HepG2 (cell line): ENCODE results near the gene BIRC6. TPM values are rescaled to one million over a fixed set of nuclear protein-coding genes. Genes with fewer than 3 reads are reported as not detected.
A peak's percentile ranks its signal among the peaks of the same experiment; 100 is the strongest.

Source experiments
- GTF2F1 ChIP-seq: fragments of 150-350 bp; IDR thresholded peaks from 2 replicates; pipeline ENCODE4 v1.6.1; 2014; ENCODE audit warnings: low read length
- LRRFIP1 ChIP-seq: sonication (generic); formaldehyde crosslinking; conservative IDR thresholded peaks from 2 replicates; pipeline ENCODE4 v1.4.0; 2020; ENCODE audit warnings: missing genetic modification reagents
- MTA3 ChIP-seq: sonication (generic); formaldehyde crosslinking; IDR thresholded peaks from 2 replicates; pipeline ENCODE4 v1.4.0; 2020; ENCODE audit warnings: missing genetic modification reagents
- NCOA2 ChIP-seq: sonication (generic); formaldehyde crosslinking; IDR thresholded peaks from 2 replicates; pipeline ENCODE4 v1.8.0; 2022; ENCODE audit warnings: inconsistent platforms
- NFATC3 ChIP-seq: sonication (generic); formaldehyde crosslinking; IDR thresholded peaks from 2 replicates; pipeline ENCODE4 v1.5.1; 2020; ENCODE audit warnings: mild to moderate bottlenecking, missing genetic modification reagents
- PATZ1 ChIP-seq: sonication (generic); formaldehyde crosslinking; IDR thresholded peaks from 2 replicates; pipeline ENCODE4 v1.4.0; 2020; ENCODE audit warnings: missing genetic modification reagents
- RBAK ChIP-seq: sonication (generic); formaldehyde crosslinking; IDR thresholded peaks from 2 replicates; pipeline ENCODE4 v1.5.1; 2020; ENCODE audit warnings: mild to moderate bottlenecking, missing genetic modification reagents
- SNAI1 ChIP-seq: sonication (generic); formaldehyde crosslinking; IDR thresholded peaks from 2 replicates; pipeline ENCODE4 v1.5.0; 2020; ENCODE audit warnings: mild to moderate bottlenecking, missing genetic modification reagents, borderline replicate concordance
- ZBTB21 ChIP-seq: sonication (generic); formaldehyde crosslinking; IDR thresholded peaks from 2 replicates; pipeline ENCODE4 v1.4.0; 2020; ENCODE audit warnings: missing genetic modification reagents
- ZNF234 ChIP-seq: sonication (generic); formaldehyde crosslinking; conservative IDR thresholded peaks from 2 replicates; pipeline ENCODE4 v1.5.1; 2020; ENCODE audit warnings: mild to moderate bottlenecking, missing genetic modification reagents
- ZNF3 ChIP-seq: IDR thresholded peaks from 2 replicates; pipeline ENCODE4 v1.7.0; 2017; ENCODE audit warnings: inconsistent platforms
- ZNF383 ChIP-seq: sonication (generic); formaldehyde crosslinking; IDR thresholded peaks from 2 replicates; pipeline ENCODE4 v1.4.0; 2020; ENCODE audit warnings: missing genetic modification reagents, mild to moderate bottlenecking, borderline replicate concordance
- polyA plus RNA-seq, 8 experiments: library from polyadenylated mRNA; depleted of rRNA in 3 of 8; stranded (reverse) in 7 of 8; unstranded in 1 of 8; fragments of >200 nt; fragmentation: Illumina TruSeq in 4 of 8; extraction: Trizol in 4 of 8; gene quantifications; 2 replicates each; pipeline versions ENCODE4 v1.2.1 to v1.2.3, GENCODE V29; 2011 to 2016; ENCODE audit warnings: low read depth in 4 of 8, missing spikeins in 1 of 8, mixed read lengths in 1 of 8; ENCODE audit not compliant: insufficient read depth in 1 of 8
- total RNA-seq, 5 experiments: library from RNA; depleted of rRNA; stranded (reverse); fragments of >200 nt; fragmentation: Illumina TruSeq; extraction: Trizol; gene quantifications; 2 replicates each; pipeline ENCODE4 v1.2.3, GENCODE V29; 2016; ENCODE audit warnings: low read depth in 1 of 5
- TF ChIP-seq, protein P1 (sequence below): sonication (generic); formaldehyde crosslinking; IDR thresholded peaks from 2 replicates; pipeline ENCODE4 v1.4.0; 2020; ENCODE audit warnings: mild to moderate bottlenecking, missing genetic modification reagents
- TF ChIP-seq, protein P2 (sequence below): sonication (generic); formaldehyde crosslinking; IDR thresholded peaks from 2 replicates; pipeline ENCODE4 v1.5.1; 2020; ENCODE audit warnings: mild to moderate bottlenecking, missing genetic modification reagents, borderline replicate concordance

BIRC6 gene
- total and polyA plus RNA-seq, 2 of the 13 experiments (the other 11 are each of a cell fraction or from before 2014, with no cell fraction given) = 65.6 to 120 TPM

DNA sequence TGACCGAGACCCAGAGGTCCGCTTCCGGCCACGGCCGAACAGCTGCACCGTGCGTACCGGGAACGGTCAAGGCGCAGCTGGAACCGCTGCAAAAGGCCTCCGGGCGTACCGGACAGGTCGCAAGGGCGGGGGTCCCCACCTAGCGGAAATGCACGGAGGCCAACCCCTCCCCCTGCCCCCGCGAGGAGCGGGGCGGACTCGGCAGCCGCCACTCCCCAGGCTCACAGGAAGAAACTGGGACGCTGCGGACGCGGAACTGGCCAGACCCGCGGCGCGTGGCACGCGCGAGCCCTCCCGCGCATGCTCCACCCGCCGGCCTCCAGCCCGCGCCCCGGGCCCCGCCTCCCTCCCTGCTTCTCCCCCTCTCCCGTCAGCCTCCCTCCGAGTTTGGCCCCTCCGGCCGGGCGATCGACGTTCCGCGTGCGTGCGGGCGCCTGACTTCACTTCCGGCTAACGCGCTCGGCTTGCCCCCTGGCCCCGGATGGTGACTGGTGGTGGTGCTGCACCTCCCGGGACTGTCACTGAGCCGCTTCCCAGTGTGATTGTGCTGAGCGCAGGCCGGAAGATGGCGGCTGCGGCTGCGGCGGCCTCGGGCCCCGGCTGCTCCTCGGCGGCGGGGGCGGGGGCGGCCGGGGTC is at the start of gene BIRC6 (continued):
- TF ChIP-seq, protein P1, sequence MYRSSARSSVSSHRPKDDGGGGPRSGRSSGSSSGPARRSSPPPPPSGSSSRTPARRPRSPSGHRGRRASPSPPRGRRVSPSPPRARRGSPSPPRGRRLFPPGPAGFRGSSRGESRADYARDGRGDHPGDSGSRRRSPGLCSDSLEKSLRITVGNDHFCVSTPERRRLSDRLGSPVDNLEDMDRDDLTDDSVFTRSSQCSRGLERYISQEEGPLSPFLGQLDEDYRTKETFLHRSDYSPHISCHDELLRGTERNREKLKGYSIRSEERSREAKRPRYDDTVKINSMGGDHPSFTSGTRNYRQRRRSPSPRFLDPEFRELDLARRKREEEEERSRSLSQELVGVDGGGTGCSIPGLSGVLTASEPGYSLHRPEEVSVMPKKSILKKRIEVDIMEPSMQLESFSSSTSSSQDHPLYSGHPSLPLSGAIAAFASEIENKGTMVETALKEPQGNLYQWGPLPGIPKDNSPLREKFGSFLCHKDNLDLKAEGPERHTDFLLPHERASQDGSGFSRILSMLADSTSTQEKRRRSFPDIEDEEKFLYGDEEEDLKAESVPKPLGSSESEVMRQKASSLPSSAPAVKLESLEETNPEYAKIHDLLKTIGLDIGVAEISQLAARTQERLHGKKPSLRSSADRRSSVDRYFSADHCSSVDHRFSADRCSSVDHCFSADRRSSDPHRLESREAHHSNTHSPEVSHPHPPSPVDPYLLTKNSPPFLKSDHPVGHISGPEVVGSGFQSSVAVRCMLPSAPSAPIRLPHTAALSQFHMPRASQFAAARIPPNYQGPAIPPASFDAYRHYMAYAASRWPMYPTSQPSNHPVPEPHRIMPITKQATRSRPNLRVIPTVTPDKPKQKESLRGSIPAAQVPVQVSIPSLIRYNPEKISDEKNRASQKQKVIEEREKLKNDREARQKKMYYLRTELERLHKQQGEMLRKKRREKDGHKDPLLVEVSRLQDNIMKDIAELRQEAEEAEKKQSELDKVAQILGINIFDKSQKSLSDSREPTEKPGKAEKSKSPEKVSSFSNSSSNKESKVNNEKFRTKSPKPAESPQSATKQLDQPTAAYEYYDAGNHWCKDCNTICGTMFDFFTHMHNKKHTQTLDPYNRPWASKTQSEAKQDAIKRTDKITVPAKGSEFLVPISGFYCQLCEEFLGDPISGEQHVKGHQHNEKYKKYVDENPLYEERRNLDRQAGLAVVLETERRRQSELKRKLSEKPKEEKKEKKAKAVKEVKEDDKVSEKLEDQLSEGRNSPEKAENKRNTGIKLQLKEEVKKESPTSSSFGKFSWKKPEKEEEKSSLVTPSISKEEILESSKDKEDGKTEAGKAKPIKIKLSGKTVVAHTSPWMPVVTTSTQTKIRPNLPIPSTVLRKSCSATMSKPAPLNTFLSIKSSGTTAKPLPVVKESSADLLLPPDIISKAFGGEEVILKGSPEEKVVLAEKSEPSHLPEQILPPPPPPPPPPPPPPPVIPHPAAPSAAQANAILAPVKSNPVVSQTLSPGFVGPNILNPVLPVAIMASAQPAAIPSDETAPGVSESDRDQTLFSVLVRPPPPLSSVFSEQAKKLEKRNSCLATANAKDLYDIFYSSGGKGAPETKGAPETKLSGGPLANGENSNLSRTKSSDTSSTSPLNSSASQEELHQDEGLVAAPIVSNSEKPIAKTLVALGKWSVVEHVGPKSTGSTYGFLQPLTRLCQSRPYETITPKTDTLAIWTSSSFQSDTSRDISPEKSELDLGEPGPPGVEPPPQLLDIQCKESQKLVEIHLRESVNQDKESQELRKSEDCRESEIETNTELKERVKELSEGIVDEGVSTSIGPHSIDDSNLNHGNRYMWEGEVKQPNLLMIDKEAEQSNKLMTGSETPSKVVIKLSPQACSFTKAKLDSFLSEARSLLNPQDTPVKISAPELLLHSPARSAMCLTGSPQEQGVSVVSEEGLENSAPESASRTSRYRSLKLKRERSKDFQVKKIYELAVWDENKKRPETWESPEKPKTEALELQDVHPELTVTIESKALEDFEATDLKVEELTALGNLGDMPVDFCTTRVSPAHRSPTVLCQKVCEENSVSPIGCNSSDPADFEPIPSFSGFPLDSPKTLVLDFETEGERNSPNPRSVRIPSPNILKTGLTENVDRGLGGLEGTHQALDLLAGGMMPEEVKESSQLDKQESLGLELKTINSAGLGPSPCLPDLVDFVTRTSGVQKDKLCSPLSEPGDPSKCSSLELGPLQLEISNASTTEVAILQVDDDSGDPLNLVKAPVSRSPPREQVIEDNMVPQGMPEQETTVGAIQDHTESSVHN = 0 out of 2 replicates have a peak, but pooled peaks have one; percentile 55
- TF ChIP-seq ZNF234 (CRISPR knock-in tag) = peak; percentile 97
- peak; percentile 72; the same call in 1 of the 2 replicates for TF ChIP-seq ZNF3 (CRISPR knock-in tag)
- TF ChIP-seq SNAI1 (CRISPR knock-in tag) = peak; percentile 98
- TF ChIP-seq GTF2F1 = no peak
- TF ChIP-seq, protein P2, sequence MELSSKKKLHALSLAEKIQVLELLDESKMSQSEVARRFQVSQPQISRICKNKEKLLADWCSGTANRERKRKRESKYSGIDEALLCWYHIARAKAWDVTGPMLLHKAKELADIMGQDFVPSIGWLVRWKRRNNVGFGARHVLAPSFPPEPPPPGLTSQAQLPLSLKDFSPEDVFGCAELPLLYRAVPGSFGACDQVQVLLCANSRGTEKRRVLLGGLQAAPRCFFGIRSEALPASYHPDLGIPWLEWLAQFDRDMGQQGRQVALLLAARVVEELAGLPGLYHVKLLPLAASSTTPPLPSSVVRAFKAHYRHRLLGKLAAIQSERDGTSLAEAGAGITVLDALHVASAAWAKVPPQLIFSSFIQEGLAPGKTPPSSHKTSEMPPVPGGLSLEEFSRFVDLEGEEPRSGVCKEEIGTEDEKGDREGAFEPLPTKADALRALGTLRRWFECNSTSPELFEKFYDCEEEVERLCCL (CRISPR knock-in tag) = peak; percentile 91; the same call in 1 of the 2 replicates
- 0 out of 2 replicates have a peak, but pooled peaks have one; percentile 27 for TF ChIP-seq LRRFIP1 (CRISPR knock-in tag)
- peak; percentile 93 for TF ChIP-seq PATZ1 (CRISPR knock-in tag)
- peak; percentile 74; the same call in 1 of the 2 replicates for TF ChIP-seq MTA3 (CRISPR knock-in tag)
- peak; percentile 62 for TF ChIP-seq NCOA2 (CRISPR knock-in tag)
- peak; percentile 99; the same call in 1 of the 2 replicates for TF ChIP-seq ZNF383 (CRISPR knock-in tag)
- TF ChIP-seq RBAK (CRISPR knock-in tag) = no peak; the same call in 1 of the 2 replicates
- TF ChIP-seq ZBTB21 = 0 out of 2 replicates have a peak, but pooled peaks have one; percentile 55
- peak; percentile 97; the same call in 1 of the 2 replicates for TF ChIP-seq NFATC3
